ENCODE measurements around the gene ERC1.
"Not testable (repeated sequence)": the region's sequence is repeated elsewhere in the genome, so short reads cannot be mapped to it uniquely, and the experiment has no call there.

ERC1 gene

GRCh38 chr12:1255854-1256253, 264.8 kb downstream of the ERC1 start:
- not testable (repeated sequence) for DNase-seq

- no peak for DNase-seq
These were observed 265.3 kb downstream of the ERC1 start for GRCh38 chr12:1256285-1256684.

- no peak for DNase-seq
These were observed 266.0 kb downstream of the ERC1 start for GRCh38 chr12:1256991-1257390.

- no peak for DNase-seq
These were observed 271.0 kb downstream of the ERC1 start for GRCh38 chr12:1262011-1262410.

GRCh38 chr12:1267243-1267642, 276.2 kb downstream of the ERC1 start:
- no peak for DNase-seq

GRCh38 chr12:1272142-1272541, 281.1 kb downstream of the ERC1 start:
- no peak for DNase-seq

GRCh38 chr12:1273051-1273450, 282.0 kb downstream of the ERC1 start:
- no peak for DNase-seq

GRCh38 chr12:1277905-1278304, 286.9 kb downstream of the ERC1 start:
- DNase-seq: no peak

- DNase-seq: no peak
These were observed 288.0 kb downstream of the ERC1 start for GRCh38 chr12:1279050-1279449.

- DNase-seq: no peak
These were observed 289.0 kb downstream of the ERC1 start for GRCh38 chr12:1280059-1280458.

GRCh38 chr12:1281683-1282366, 290.8 kb downstream of the ERC1 start:
- DNase-seq: no peak

- DNase-seq: no peak
These were observed 291.8 kb downstream of the ERC1 start for GRCh38 chr12:1282670-1283315.

- DNase-seq: no peak
These were observed 292.3 kb downstream of the ERC1 start for GRCh38 chr12:1283316-1283715.

- no peak for DNase-seq
These were observed 293.6 kb downstream of the ERC1 start for GRCh38 chr12:1284611-1285010.

GRCh38 chr12:1287446-1287975, 296.5 kb downstream of the ERC1 start:
- no peak for DNase-seq

GRCh38 chr12:1288333-1288732, 297.3 kb downstream of the ERC1 start:
- DNase-seq: no peak

- no peak for DNase-seq
These were observed 298.5 kb downstream of the ERC1 start for GRCh38 chr12:1289371-1290155.

- no peak for DNase-seq
These were observed 299.7 kb downstream of the ERC1 start for GRCh38 chr12:1290716-1291115.

- no peak for DNase-seq
These were observed 300.7 kb downstream of the ERC1 start for GRCh38 chr12:1291601-1292332.

- DNase-seq: no peak
These were observed 302.9 kb downstream of the ERC1 start for GRCh38 chr12:1293901-1294300.

- no peak for DNase-seq
These were observed 306.2 kb downstream of the ERC1 start for GRCh38 chr12:1297206-1297605.

GRCh38 chr12:1297639-1298175, 306.7 kb downstream of the ERC1 start:
- no peak for DNase-seq

- DNase-seq: no peak
These were observed 309.4 kb downstream of the ERC1 start for GRCh38 chr12:1300460-1300859.

Data from DMS153 (cell line).